NCI-H345 treated with DMSO at 0.1 percent for 48 hours (cell line): ENCODE measurements around the gene CAB39.

ENCODE experiments used
- DNase-seq: peaks from one replicate; lab custom pipeline; 2025; ENCODE audit not compliant: unreplicated experiment; lab: John Stamatoyannopoulos, UW

CAB39 gene

GRCh38 chr2:230748087-230748486, 35.4 kb downstream of the CAB39 start:
- DNase-seq = no peak

DNA sequence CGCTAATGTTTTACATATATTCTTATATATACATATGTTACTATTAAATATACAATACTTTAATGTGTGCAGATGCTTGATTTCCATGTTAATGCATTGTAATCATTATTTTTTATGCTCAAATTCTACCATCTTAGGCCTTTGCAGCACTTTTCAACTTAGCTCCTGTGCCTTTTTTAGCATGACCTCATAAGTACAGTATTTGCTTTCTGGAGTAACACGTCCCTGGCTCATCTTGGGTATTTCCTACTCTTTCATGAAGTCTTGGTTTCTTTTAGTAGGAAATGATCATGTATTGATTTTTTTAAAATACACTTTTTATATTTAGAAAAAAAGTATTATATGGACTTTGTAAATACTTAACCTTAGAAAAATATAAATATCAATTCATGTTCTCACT, 36.5 kb downstream of the CAB39 start:
- DNase-seq = no peak

DNA sequence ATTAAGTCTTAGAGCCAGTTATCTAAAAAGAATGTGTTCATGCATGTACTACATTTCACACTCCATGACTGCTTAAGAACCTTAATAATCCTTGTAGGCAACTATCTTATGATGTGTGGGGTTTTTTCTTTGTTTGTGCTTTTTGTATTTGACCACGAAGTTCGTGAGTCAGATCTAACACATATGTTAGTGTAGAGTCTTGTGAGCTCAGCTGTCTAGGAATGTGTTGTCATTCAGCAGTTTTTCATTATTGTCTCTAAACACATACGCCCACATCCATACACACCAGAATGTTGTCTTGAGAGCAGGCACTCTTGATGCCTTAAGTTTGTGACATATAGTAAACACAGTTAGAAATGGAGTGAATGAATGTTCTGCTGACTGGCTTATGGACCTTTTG, 38.4 kb downstream of the CAB39 start:
- no peak for DNase-seq

GRCh38 chr2:230754200-230754599, 41.6 kb downstream of the CAB39 start:
- no peak for DNase-seq

- no peak for DNase-seq
Observed at GRCh38 chr2:230757476-230757875, 44.8 kb downstream of the CAB39 start.

GRCh38 chr2:230758566-230759480, 46.2 kb downstream of the CAB39 start:
- no peak for DNase-seq

DNA sequence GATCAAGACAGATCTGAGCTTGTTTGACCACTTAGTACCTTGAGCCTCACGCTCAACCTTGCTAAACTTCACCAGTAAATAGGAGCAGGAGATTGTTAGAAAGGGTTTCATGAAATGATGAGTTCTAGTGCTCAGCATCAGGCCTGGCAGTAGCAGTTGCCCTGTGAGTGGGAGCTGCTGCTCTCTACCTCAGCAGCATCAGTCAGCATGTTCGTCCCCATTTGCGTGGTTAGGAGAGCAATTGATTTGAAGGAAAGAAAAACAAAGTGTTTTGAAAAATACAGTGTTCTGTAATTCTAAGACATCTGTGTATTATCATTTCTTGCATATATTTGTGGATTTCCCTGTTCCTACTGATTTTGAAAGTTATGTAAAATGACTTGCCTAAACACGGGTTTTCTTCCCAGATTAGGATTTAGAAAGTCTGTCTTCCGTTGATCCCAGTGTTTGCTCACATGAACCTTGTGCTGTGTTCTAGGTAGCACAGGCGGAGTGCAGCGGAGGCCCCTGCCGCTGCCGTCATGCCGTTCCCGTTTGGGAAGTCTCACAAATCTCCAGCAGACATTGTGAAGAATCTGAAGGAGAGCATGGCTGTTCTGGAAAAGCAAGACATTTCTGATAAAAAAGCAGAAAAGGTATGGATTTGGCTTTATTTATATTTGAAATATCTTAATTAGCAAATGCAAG, 47.0 kb downstream of the CAB39 start:
- DNase-seq = no peak

GRCh38 chr2:230761704-230762103, 49.1 kb downstream of the CAB39 start:
- no peak for DNase-seq

GRCh38 chr2:230762317-230762896, 49.8 kb downstream of the CAB39 start:
- no peak for DNase-seq

- no peak for DNase-seq
Observed at GRCh38 chr2:230764346-230764745, 51.7 kb downstream of the CAB39 start.

GRCh38 chr2:230765611-230766300, 53.1 kb downstream of the CAB39 start:
- DNase-seq = no peak

GRCh38 chr2:230767862-230768388, 55.3 kb downstream of the CAB39 start:
- no peak for DNase-seq

DNA sequence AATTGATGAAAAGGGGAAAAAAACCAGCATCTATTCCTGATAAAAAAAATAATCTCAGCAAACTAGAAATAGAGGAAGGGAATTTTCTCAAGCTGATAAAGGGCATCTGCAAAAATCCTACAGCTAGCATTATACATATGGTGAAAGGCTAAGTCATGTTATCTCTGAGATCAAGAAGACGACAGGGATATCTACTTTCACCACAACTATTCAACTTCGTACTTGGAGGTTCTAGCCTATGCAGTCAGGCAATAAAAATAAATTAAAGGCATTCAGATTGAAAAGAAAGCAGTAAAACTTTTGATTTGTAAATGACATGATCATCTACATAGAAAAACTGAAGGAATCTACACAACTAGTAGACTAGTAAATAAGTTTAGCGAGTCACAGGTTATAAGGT, 58.2 kb downstream of the CAB39 start:
- DNase-seq = no peak

GRCh38 chr2:230772156-230772555, 59.5 kb downstream of the CAB39 start:
- no peak for DNase-seq

DNA sequence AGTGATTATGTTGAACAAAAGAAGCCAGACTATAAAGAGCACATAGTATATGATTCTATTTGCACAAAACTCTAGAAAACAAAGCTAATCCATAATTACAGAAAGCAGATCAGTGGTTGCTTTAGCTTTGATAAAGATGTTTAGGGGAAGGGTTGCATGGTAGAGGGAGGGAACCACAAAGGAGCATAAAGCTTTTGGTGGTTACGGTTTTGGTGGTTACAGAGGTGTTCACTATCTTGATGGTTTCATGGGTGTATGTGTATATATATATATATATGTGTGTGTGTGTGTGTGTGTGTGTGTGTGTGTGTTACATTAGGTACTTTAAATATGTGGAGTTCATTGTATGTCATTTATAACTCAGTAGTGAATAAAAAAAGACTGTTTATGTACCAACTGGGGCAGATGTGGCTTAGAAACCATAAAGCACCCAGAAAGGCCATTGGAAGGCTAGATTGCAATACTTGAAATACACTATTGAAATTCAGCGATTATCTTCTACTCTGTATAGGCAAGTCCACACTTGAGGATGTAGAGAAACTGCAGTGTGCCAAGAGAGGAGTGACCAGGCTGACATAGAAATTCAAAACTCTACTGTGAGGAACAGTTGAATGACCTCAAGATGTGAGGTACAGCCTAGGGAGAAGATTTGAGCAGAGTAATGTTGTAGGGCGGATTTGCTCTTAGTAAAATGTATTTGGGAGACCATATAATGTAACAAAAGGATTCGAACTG, 60.6 kb downstream of the CAB39 start:
- no peak for DNase-seq

- no peak for DNase-seq
Observed at GRCh38 chr2:230774348-230774951, 61.8 kb downstream of the CAB39 start.

DNA sequence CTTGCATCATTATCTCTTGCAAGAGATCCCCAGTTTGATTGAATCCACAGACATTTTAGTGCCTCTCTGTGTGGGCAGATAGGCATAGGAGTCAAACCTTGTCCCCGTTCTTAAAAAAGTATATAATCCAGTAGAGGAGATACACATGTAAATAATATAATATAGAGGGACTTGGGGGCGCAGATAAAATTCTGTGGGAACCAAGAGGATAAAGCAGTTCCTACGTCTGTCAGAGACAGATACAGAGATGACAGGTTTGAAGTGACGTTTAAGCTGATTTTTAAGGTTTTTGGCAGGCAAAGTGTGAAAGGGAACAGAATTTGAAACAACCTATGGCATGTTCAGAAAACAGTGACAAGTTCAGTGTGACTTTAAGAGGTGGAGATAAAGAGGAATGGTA, 63.1 kb downstream of the CAB39 start:
- DNase-seq = no peak

- no peak for DNase-seq
Observed at GRCh38 chr2:230777721-230778120, 65.1 kb downstream of the CAB39 start.

DNA sequence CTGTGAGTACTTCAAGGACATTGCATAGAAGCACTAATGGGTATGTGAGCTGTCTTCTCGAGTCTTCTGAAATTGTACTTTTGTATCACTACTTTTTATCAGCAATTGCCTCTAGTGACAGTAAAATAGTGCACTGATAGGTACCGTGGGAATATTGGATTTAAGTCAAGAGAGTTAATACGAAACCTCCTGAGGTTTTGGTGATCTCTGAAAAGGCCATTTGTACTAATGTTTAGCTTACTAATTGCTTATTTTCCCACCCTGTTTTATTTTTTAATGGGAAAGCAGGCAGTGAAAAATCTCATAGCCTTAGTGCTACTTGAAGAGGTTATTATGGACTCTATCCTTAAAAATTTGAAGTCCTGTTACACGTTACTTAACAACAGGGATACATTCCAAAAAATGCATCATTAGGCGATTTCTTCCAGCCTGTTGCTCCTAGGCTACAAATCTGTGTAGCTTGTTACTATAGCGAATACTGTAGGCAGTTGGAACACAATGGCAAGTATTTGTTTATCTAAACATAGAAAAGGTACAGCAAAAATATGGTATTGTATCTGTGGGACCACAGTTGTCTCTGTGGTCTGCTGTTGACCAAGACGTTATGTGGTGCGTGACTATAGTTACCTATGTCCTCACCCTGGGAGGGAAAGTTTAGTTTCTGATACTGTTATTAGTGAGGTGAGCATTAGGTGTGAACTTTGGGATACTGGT, 65.9 kb downstream of the CAB39 start:
- DNase-seq = no peak
